ENCODE data around the gene ABCA1. TPM values are rescaled to one million over a fixed set of nuclear protein-coding genes. Genes with fewer than 3 reads are reported as not detected.
"Not testable (repeated sequence)": the region's sequence is repeated elsewhere in the genome, so short reads cannot be mapped to it uniquely, and the experiment has no call there.

ABCA1 gene
- total RNA-seq, 1 experiment from 2014 or later: 3.6 TPM

- no peak overlapping the region for H3K4me3 ChIP-seq (ENCODE audit: insufficient read depth, low read depth, low read length)
- no peak for DNase-seq
- no peaks in the 10 kb centered on the region for H3K27me3 ChIP-seq (ENCODE audit: control insufficient read depth, insufficient read depth, low read length)
- H3K36me3 ChIP-seq (replicated peaks; ENCODE audit: control insufficient read depth, insufficient read depth, low read length): no peaks in the 10 kb centered on the region
These were observed 147.1 kb downstream of the ABCA1 start for GRCh38 chr9:104780796-104781395.

GRCh38 chr9:104779946-104780535 is 147.9 kb downstream of the ABCA1 start:
- H3K27me3 ChIP-seq (ENCODE audit: control insufficient read depth, insufficient read depth, low read length): no peaks in the 10 kb centered on the region
- H3K36me3 ChIP-seq (replicated peaks; ENCODE audit: control insufficient read depth, insufficient read depth, low read length): no peaks in the 10 kb centered on the region
- H3K4me3 ChIP-seq (ENCODE audit: insufficient read depth, low read depth, low read length): no peak overlapping the region
- DNase-seq: no peak

- no peak overlapping the region for H3K4me3 ChIP-seq (ENCODE audit: insufficient read depth, low read depth, low read length)
- DNase-seq: no peak
- H3K36me3 ChIP-seq (replicated peaks; ENCODE audit: control insufficient read depth, insufficient read depth, low read length): no peaks in the 10 kb centered on the region
- H3K27me3 ChIP-seq (ENCODE audit: control insufficient read depth, insufficient read depth, low read length): no peaks in the 10 kb centered on the region
These were observed 148.6 kb downstream of the ABCA1 start for GRCh38 chr9:104779334-104779733.

GRCh38 chr9:104778802-104779201 is 149.2 kb downstream of the ABCA1 start:
- DNase-seq: no peak

GRCh38 chr9:104776797-104777196 is 151.2 kb downstream of the ABCA1 start:
- H3K36me3 ChIP-seq (replicated peaks; ENCODE audit: control insufficient read depth, insufficient read depth, low read length): no peaks in the 10 kb centered on the region
- H3K4me3 ChIP-seq (ENCODE audit: insufficient read depth, low read depth, low read length): no peak overlapping the region
- no peaks in the 10 kb centered on the region for H3K27me3 ChIP-seq (ENCODE audit: control insufficient read depth, insufficient read depth, low read length)
- no peak for DNase-seq

More at GRCh38 chr9:104778802-104779201, 149.2 kb downstream of the ABCA1 start:
- no peak overlapping the region for H3K4me3 ChIP-seq (ENCODE audit: insufficient read depth, low read depth, low read length)
- H3K36me3 ChIP-seq (replicated peaks; ENCODE audit: control insufficient read depth, insufficient read depth, low read length): no peaks in the 10 kb centered on the region
- H3K27me3 ChIP-seq (ENCODE audit: control insufficient read depth, insufficient read depth, low read length): no peaks in the 10 kb centered on the region

- no peak for DNase-seq
- no peaks in the 10 kb centered on the region for H3K27me3 ChIP-seq (ENCODE audit: control insufficient read depth, insufficient read depth, low read length)
- H3K36me3 ChIP-seq (replicated peaks; ENCODE audit: control insufficient read depth, insufficient read depth, low read length): no peaks in the 10 kb centered on the region
- no peak overlapping the region for H3K4me3 ChIP-seq (ENCODE audit: insufficient read depth, low read depth, low read length)
These were observed 152.0 kb downstream of the ABCA1 start for GRCh38 chr9:104775976-104776375.

- DNase-seq: no peak
- Histone ChIP-seq H3K4me3 (ENCODE audit: insufficient read depth, low read depth, low read length) (no peak overlapping the region), H3K27me3 (ENCODE audit: control insufficient read depth, insufficient read depth, low read length) (no peaks in the 10 kb centered on the region), H3K36me3 (replicated peaks; ENCODE audit: control insufficient read depth, insufficient read depth, low read length) (no peaks in the 10 kb centered on the region)
These were observed 152.4 kb downstream of the ABCA1 start for GRCh38 chr9:104775574-104775936.

- Histone ChIP-seq H3K36me3 (replicated peaks; ENCODE audit: control insufficient read depth, insufficient read depth, low read length) (no peaks in the 10 kb centered on the region), H3K4me3 (ENCODE audit: insufficient read depth, low read depth, low read length) (no peak overlapping the region), H3K27me3 (ENCODE audit: control insufficient read depth, insufficient read depth, low read length) (no peaks in the 10 kb centered on the region)
- no peak for DNase-seq
These were observed 153.0 kb downstream of the ABCA1 start for GRCh38 chr9:104774831-104775573.

GRCh38 chr9:104774132-104774531 is 153.8 kb downstream of the ABCA1 start:
- no peaks in the 10 kb centered on the region for H3K27me3 ChIP-seq (ENCODE audit: control insufficient read depth, insufficient read depth, low read length)
- H3K36me3 ChIP-seq (replicated peaks; ENCODE audit: control insufficient read depth, insufficient read depth, low read length): no peaks in the 10 kb centered on the region
- H3K4me3 ChIP-seq (ENCODE audit: insufficient read depth, low read depth, low read length): no peak overlapping the region
- no peak for DNase-seq

- H3K4me3 ChIP-seq (ENCODE audit: insufficient read depth, low read depth, low read length): no peak overlapping the region
- H3K36me3 ChIP-seq (replicated peaks; ENCODE audit: control insufficient read depth, insufficient read depth, low read length): no peaks in the 10 kb centered on the region
- no peaks in the 10 kb centered on the region for H3K27me3 ChIP-seq (ENCODE audit: control insufficient read depth, insufficient read depth, low read length)
- DNase-seq: no peak
These were observed 155.0 kb downstream of the ABCA1 start for GRCh38 chr9:104772714-104773510.

GRCh38 chr9:104769655-104770054 is 158.3 kb downstream of the ABCA1 start:
- DNase-seq: no peak
- Histone ChIP-seq H3K4me3 (ENCODE audit: insufficient read depth, low read depth, low read length) (no peak overlapping the region), H3K36me3 (replicated peaks; ENCODE audit: control insufficient read depth, insufficient read depth, low read length) (no peaks in the 10 kb centered on the region), H3K27me3 (ENCODE audit: control insufficient read depth, insufficient read depth, low read length) (peaks cover 2% of the 10 kb centered on the region; the same call in 1 of the 2 replicates)

- H3K4me3 ChIP-seq (ENCODE audit: insufficient read depth, low read depth, low read length); H3K27me3 ChIP-seq (ENCODE audit: control insufficient read depth, insufficient read depth, low read length); DNase-seq; H3K36me3 ChIP-seq (replicated peaks; ENCODE audit: control insufficient read depth, insufficient read depth, low read length): not testable (repeated sequence)
These were observed 158.9 kb downstream of the ABCA1 start for GRCh38 chr9:104769029-104769428.

- H3K27me3 ChIP-seq (ENCODE audit: control insufficient read depth, insufficient read depth, low read length): peaks cover 11% of the 10 kb centered on the region
- H3K36me3 ChIP-seq (replicated peaks; ENCODE audit: control insufficient read depth, insufficient read depth, low read length): no peaks in the 10 kb centered on the region
- no peak for DNase-seq
- H3K4me3 ChIP-seq (ENCODE audit: insufficient read depth, low read depth, low read length): no peak overlapping the region
These were observed 160.4 kb downstream of the ABCA1 start for GRCh38 chr9:104767507-104767906.

GRCh38 chr9:104766025-104766424 is 161.9 kb downstream of the ABCA1 start:
- DNase-seq: no peak
- Histone ChIP-seq H3K36me3 (replicated peaks; ENCODE audit: control insufficient read depth, insufficient read depth, low read length) (no peaks in the 10 kb centered on the region), H3K27me3 (ENCODE audit: control insufficient read depth, insufficient read depth, low read length) (peaks cover 11% of the 10 kb centered on the region), H3K4me3 (ENCODE audit: insufficient read depth, low read depth, low read length) (no peak overlapping the region)

Measured in H7 (cell line).